GM23248 (cell line): ENCODE data around the gene ATP23. TPM values are rescaled to one million over a fixed set of nuclear protein-coding genes. Genes with fewer than 3 reads are reported as not detected.
A peak's percentile ranks its signal among the peaks of the same experiment; 100 is the strongest.

ENCODE experiments used
- DNase-seq: peaks from one replicate; pipeline ENCODE4 v3.0.0-alpha.2; 2015
- H2AFZ ChIP-seq: fragments of 200-600 bp; sonication (generic); 2 replicates; pipeline ENCODE4 v1.6.1; 2016; ENCODE audit warnings: antibody characterized with exemption
- H3F3A ChIP-seq: fragments of 200-600 bp; sonication (generic); 2 replicates; pipeline ENCODE4 v1.6.1; 2016; ENCODE audit warnings: mild to moderate bottlenecking, antibody characterized with exemption, mixed run types; ENCODE audit not compliant: insufficient read depth
- H3K27ac ChIP-seq: fragments of 200-600 bp; sonication (generic); 2 replicates; pipeline ENCODE4 v1.5.1; 2016; ENCODE audit warnings: mild to moderate bottlenecking
- H3K27me3 ChIP-seq: fragments of 200-600 bp; sonication (generic); replicated peaks from 2 replicates; pipeline ENCODE4 v1.6.1; 2016; ENCODE audit warnings: mild to moderate bottlenecking; ENCODE audit not compliant: insufficient read depth
- H3K36me3 ChIP-seq: fragments of 200-600 bp; sonication (generic); 2 replicates; pipeline ENCODE4 v1.6.1; 2016; ENCODE audit warnings: low read depth, mild to moderate bottlenecking
- H3K4me1 ChIP-seq: fragments of 200-600 bp; sonication (generic); 2 replicates; pipeline ENCODE4 v1.6.1; 2016; ENCODE audit warnings: mild to moderate bottlenecking; ENCODE audit not compliant: insufficient read depth
- H3K4me2 ChIP-seq: fragments of 200-600 bp; sonication (generic); one replicate; pipeline ENCODE4 v1.6.1; 2016; ENCODE audit warnings: mild to moderate bottlenecking; ENCODE audit not compliant: unreplicated experiment
- H3K4me3 ChIP-seq: fragments of 200-600 bp; sonication (generic); 2 replicates; pipeline ENCODE4 v1.5.1; 2016; ENCODE audit warnings: mild to moderate bottlenecking
- H3K79me2 ChIP-seq: fragments of 200-600 bp; sonication (generic); 2 replicates; pipeline ENCODE4 v1.6.1; 2016; ENCODE audit warnings: mild to moderate bottlenecking; ENCODE audit not compliant: insufficient read depth
- H3K9ac ChIP-seq: fragments of 200-600 bp; sonication (generic); 2 replicates; pipeline ENCODE4 v1.6.1; 2016; ENCODE audit warnings: mild to moderate bottlenecking
- H3K9me2 ChIP-seq: fragments of 200-600 bp; sonication (generic); 2 replicates; pipeline ENCODE4 v1.6.1; 2016; ENCODE audit warnings: mixed run types, mild to moderate bottlenecking, moderate library complexity; ENCODE audit not compliant: insufficient read depth
- H3K9me3 ChIP-seq: fragments of 200-600 bp; sonication (generic); one replicate; pipeline ENCODE4 v1.6.1; 2017; ENCODE audit warnings: low read depth
- H4K20me1 ChIP-seq: fragments of 200-600 bp; sonication (generic); 2 replicates; pipeline ENCODE4 v1.6.0; 2016; ENCODE audit not compliant: insufficient read depth
- EZH2 ChIP-seq: fragments of 200-600 bp; sonication (generic); IDR thresholded peaks from 2 replicates; pipeline ENCODE4 v1.6.1; 2018; ENCODE audit warnings: antibody characterized with exemption, mild to moderate bottlenecking; ENCODE audit not compliant: insufficient read depth, poor library complexity, severe bottlenecking
- EZH2phosphoT487 ChIP-seq: fragments of 200-600 bp; sonication (generic); IDR thresholded peaks from 2 replicates; pipeline ENCODE4 v1.6.1; 2018; ENCODE audit warnings: antibody characterized with exemption, moderate library complexity, mild to moderate bottlenecking, low read depth; ENCODE audit not compliant: insufficient read depth
- WGBS, 2 experiments: methylation state at CpG; one replicate each; pipeline ENCODE4 v1.1.6; 2015 to 2017; ENCODE audit warnings: low lambda C conversion rate in 2 of 2, low coverage in 1 of 2; ENCODE audit errors: missing lambda C conversion rate in 2 of 2; 5-methylcytosine and 5-hydroxymethylcytosine counted together
- in situ Hi-C: fragments of 300-500 bp; cut with MboI; formaldehyde crosslinking; loops from 2 replicates; pipeline ENCODE4 v1.15.0; 2020
- polyA plus RNA-seq: library from polyadenylated mRNA; unstranded; fragments of >200 nt; fragmentation: Nextera tagmentation; extraction: Ambion mirVana; gene quantifications from 2 replicates; pipeline ENCODE4 v1.2.1, GENCODE V29; 2016
- total RNA-seq: library from RNA; depleted of rRNA; stranded (reverse); fragments of >200 nt; shearing (Covaris generic); gene quantifications from 2 replicates; pipeline ENCODE4 v1.2.3, GENCODE V29; 2014

Gene ATP23
- total and polyA plus RNA-seq, 2 experiments from 2014 or later, result 5.7 to 14.8 TPM

DNA sequence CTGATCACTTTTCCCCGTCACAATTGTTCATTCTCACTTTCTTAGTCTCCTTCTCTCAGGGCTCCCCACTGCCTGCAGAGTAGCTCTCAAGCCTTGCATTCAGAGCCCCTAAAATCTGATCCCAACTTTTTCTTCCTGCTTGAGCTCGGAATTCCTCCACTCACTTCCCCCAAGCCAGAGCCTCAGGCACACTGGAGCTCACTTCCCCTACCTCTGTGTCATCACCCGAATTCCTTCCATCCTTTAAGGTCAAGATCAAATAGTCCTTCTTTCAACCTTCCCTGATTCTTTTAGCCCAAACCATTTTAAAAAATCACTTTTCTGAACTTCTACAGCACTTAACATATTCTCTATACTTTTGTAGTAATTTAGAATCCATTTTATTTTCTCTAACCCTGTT lies 34.1 kb upstream of the ATP23 start:
- H3K9me2 ChIP-seq, result no peaks in the 10 kb centered on the region
- no peaks in the 10 kb centered on the region for H3K36me3 ChIP-seq
- H4K20me1 ChIP-seq, result no peaks in the 10 kb centered on the region
- peak overlapping the region; percentile 13; the same call in 1 of the 2 replicates for H2AFZ ChIP-seq
- H3K79me2 ChIP-seq, result no peaks in the 10 kb centered on the region
- H3K4me2 ChIP-seq, result no peak overlapping the region
- H3K27me3 ChIP-seq, result no peaks in the 10 kb centered on the region
- TF ChIP-seq EZH2phosphoT487 (no peak), EZH2 (no peak)
- H3F3A ChIP-seq, result no peaks in the 10 kb centered on the region
- no peak overlapping the region for H3K4me3 ChIP-seq
- in situ Hi-C loops, result loop anchor here (5.0 kb wide), 1 partner anchor 85 kb away; no protein-coding TSS in a partner anchor
- H3K4me1 ChIP-seq, result no peaks in the 10 kb centered on the region
- no peak overlapping the region for H3K9ac ChIP-seq
- WGBS, 2 experiments, result 63 to 66% methylated on average over 3 of the region's 3 CpGs
- no peak overlapping the region for H3K27ac ChIP-seq
- no peak for DNase-seq
- no peaks in the 10 kb centered on the region for H3K9me3 ChIP-seq

DNA sequence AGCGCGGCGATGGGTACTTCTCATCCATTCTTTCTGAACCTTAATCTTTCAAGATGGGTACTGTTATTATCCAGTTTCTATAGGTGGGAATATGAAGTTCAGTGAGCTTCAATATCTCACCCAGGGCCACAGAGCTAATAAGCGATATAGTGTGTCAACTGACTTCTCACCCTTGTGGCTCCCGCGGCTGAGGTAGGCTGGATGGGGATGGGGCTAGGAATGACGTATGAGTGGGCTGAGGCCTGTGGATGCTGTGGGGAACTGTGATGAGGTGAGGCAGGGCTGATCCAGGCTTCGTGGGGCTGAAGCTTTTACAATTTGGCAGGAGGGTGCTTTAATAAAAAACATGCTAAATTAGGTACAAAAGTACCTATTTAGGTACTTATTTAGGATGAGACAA lies 32.9 kb upstream of the ATP23 start:
- Histone ChIP-seq H3K79me2 (no peaks in the 10 kb centered on the region), H3K4me3 (no peak overlapping the region), H3K4me2 (no peak overlapping the region), H3K36me3 (no peaks in the 10 kb centered on the region), H3K4me1 (no peaks in the 10 kb centered on the region), H3K9me3 (no peaks in the 10 kb centered on the region), H3K9me2 (no peaks in the 10 kb centered on the region), H3F3A (no peaks in the 10 kb centered on the region), H2AFZ (no peak overlapping the region), H3K27me3 (no peaks in the 10 kb centered on the region), H3K9ac (no peak overlapping the region), H4K20me1 (no peaks in the 10 kb centered on the region), H3K27ac (no peak overlapping the region)
- no peak for DNase-seq
- 77 to 81% methylated on average over 8 of the region's 8 CpGs for WGBS, 2 experiments
- TF ChIP-seq EZH2, result no peak
- TF ChIP-seq EZH2phosphoT487, result no peak
- in situ Hi-C loops, result loop anchor here (5.0 kb wide), 1 partner anchor 86 kb away; no protein-coding TSS in a partner anchor

DNA sequence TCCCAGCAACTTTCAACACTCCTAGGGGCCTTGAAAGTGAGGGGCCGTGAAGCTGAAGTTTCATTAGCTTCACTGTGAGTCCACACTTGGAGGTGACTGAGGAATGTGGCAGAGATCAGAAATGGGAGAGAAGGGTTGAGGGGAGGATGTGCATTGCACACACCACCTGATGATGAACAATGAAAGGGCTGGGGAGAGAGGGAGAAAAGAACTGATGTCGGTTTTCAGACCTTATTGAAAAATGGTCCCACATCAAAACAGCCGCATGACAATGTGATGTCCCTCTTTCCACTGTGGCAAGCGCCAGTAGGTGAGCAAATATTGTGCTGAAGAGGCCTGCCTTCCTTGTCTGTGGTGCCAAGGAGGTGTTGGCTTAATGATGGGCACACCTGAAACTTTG lies 32.3 kb upstream of the ATP23 start:
- 77 to 80% methylated on average over 4 of the region's 4 CpGs for WGBS, 2 experiments
- TF ChIP-seq EZH2phosphoT487, result no peak
- TF ChIP-seq EZH2, result no peak
- Histone ChIP-seq H3K9ac (no peak overlapping the region), H4K20me1 (no peaks in the 10 kb centered on the region), H3K9me3 (no peaks in the 10 kb centered on the region), H3K4me3 (no peak overlapping the region), H3K27ac (no peak overlapping the region), H3K4me1 (no peaks in the 10 kb centered on the region), H3K9me2 (no peaks in the 10 kb centered on the region), H3K36me3 (no peaks in the 10 kb centered on the region), H3K27me3 (no peaks in the 10 kb centered on the region), H3F3A (no peaks in the 10 kb centered on the region), H3K4me2 (no peak overlapping the region), H2AFZ (no peak overlapping the region), H3K79me2 (no peaks in the 10 kb centered on the region)
- DNase-seq, result no peak
- in situ Hi-C loops, result loop anchor here (5.0 kb wide), 1 partner anchor 87 kb away; no protein-coding TSS in a partner anchor

DNA sequence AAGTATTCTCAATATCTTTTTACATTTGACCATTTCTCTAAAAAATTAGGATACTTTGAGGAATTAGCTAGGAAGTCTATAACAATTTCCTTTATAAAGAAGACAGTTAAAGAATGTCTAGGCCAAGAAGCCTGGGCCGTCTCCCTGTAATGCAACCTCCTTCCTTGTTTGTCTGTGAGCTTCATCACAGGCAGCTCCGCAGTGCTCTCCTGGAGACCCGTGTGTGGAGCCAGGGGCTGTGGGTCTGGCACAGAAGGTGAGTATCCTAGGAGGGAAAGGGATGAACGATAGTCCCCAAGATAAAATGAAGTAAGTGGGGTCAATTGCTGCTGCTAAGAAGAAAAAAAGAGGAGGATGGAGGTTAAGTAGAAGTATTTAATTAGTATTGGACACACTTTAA lies 31.8 kb upstream of the ATP23 start:
- Histone ChIP-seq H3K4me2 (no peak overlapping the region), H4K20me1 (no peaks in the 10 kb centered on the region), H3K4me1 (no peaks in the 10 kb centered on the region), H3K36me3 (no peaks in the 10 kb centered on the region), H2AFZ (no peak overlapping the region), H3K9me3 (no peaks in the 10 kb centered on the region), H3K27me3 (no peaks in the 10 kb centered on the region), H3K27ac (no peak overlapping the region), H3F3A (no peaks in the 10 kb centered on the region), H3K4me3 (no peak overlapping the region), H3K9me2 (no peaks in the 10 kb centered on the region), H3K79me2 (no peaks in the 10 kb centered on the region), H3K9ac (no peak overlapping the region)
- in situ Hi-C loops, result loop anchor here (5.0 kb wide), 1 partner anchor 87 kb away; no protein-coding TSS in a partner anchor
- 80 to 85% methylated on average over 4 of the region's 4 CpGs for WGBS, 2 experiments
- no peak for DNase-seq
- TF ChIP-seq EZH2phosphoT487 (no peak), EZH2 (no peak)

DNA sequence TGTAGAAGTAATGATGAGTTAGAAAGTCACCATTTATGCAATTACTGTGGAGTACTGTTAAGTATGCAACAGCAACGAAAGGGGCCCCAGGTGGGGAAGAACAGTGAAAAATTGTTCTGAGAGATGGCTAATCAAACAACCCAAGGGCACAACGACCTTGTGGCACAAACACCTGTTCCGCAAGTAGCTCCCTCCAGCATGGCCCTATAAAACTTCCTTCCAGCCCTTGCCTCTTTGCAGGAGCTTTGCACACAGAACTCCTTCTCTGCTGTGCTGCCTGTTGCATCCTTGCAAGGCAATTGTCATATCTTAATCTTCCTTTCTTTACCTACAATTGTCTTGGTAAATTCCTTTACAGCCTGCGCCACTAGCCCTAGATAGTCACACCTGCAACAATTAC lies 23.2 kb upstream of the ATP23 start:
- Histone ChIP-seq H3K9me2 (no peaks in the 10 kb centered on the region), H3K36me3 (no peaks in the 10 kb centered on the region), H3K9ac (no peak overlapping the region), H3K27me3 (no peaks in the 10 kb centered on the region), H3K27ac (no peak overlapping the region), H3K4me2 (no peak overlapping the region), H3K9me3 (no peaks in the 10 kb centered on the region), H4K20me1 (no peaks in the 10 kb centered on the region), H3K79me2 (no peaks in the 10 kb centered on the region), H3F3A (no peaks in the 10 kb centered on the region), H2AFZ (no peak overlapping the region), H3K4me1 (no peaks in the 10 kb centered on the region), H3K4me3 (no peak overlapping the region)
- 55% methylated on average over 4 of the region's 4 CpGs for WGBS, 2 experiments
- no peak for DNase-seq
- TF ChIP-seq EZH2, result no peak
- TF ChIP-seq EZH2phosphoT487, result no peak
- in situ Hi-C loops, result no loop called here
